HUES64 (cell line): ENCODE results near the gene NADSYN1.
"Not testable (repeated sequence)": the region's sequence is repeated elsewhere in the genome, so short reads cannot be mapped to it uniquely, and the experiment has no call there.

Experiments
- H3K27ac ChIP-seq: 2 replicates; pipeline ENCODE4 v1.7.0; 2013; ENCODE audit warnings: low read depth, low read length, inconsistent platforms
- H3K27me3 ChIP-seq: 2 replicates; pipeline ENCODE4 v1.6.1; 2013; ENCODE audit warnings: mild to moderate bottlenecking, low read length; ENCODE audit not compliant: insufficient read depth
- H3K36me3 ChIP-seq: 2 replicates; pipeline ENCODE4 v1.6.1; 2013; ENCODE audit warnings: mild to moderate bottlenecking, low read length; ENCODE audit not compliant: insufficient read depth
- H3K4me1 ChIP-seq: 2 replicates; pipeline ENCODE4 v1.6.1; 2013; ENCODE audit warnings: mild to moderate bottlenecking, low read length, moderate library complexity; ENCODE audit not compliant: insufficient read depth
- H3K4me3 ChIP-seq: 2 replicates; pipeline ENCODE4 v1.5.1; 2013; ENCODE audit warnings: mild to moderate bottlenecking, low read length, moderate library complexity
- H3K9ac ChIP-seq: 2 replicates; pipeline ENCODE4 v1.6.1; 2013; ENCODE audit warnings: mild to moderate bottlenecking, low read depth, low read length
- H3K9me3 ChIP-seq: 2 replicates; pipeline ENCODE4 v1.6.1; 2013; ENCODE audit warnings: low read depth, low read length; ENCODE audit not compliant: insufficient read depth
- WGBS: fragments of 150-250, 120-280 bp; methylation state at CpG from one replicate; pipeline ENCODE4 v1.1.7; 2013; ENCODE audit warnings: missing lambda C conversion rate; 5-methylcytosine and 5-hydroxymethylcytosine counted together

Gene NADSYN1

DNA sequence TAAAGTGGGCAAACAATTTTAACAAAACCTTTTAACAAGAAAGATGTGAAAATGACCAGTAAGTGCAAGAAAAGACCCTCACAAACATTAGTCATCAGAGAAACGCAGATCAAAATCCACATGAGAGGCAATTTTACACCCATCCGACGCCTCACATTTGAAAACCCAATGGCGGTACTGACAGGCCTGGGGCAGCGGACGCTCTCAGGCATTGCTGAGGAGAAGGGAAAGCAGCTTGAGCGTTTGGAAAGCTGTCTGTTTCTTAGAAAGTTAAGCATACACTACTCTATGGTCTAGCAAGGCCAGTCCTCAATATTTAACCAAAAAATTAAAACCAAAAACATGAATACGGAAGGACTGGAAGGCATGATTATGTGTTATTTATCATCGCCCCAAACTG is 82.8 kb downstream of the NADSYN1 start:
- H3K4me1 ChIP-seq = no peaks in the 10 kb centered on the region
- 92% methylated on average over 9 of the region's 9 CpGs for WGBS

GRCh38 chr11:71537537-71537936 is 84.5 kb downstream of the NADSYN1 start:
- H3K36me3 ChIP-seq = no peaks in the 10 kb centered on the region
- 88% methylated on average over 9 of the region's 9 CpGs for WGBS
- H3K9ac ChIP-seq = no peak overlapping the region
- no peaks in the 10 kb centered on the region for H3K27me3 ChIP-seq
- no peak overlapping the region for H3K27ac ChIP-seq
- no peaks in the 10 kb centered on the region for H3K4me1 ChIP-seq
- no peaks in the 10 kb centered on the region for H3K9me3 ChIP-seq
- no peak overlapping the region for H3K4me3 ChIP-seq

More for the DNA sequence above, 82.8 kb downstream of the NADSYN1 start:
- Histone ChIP-seq H3K4me3 (no peak overlapping the region), H3K36me3 (no peaks in the 10 kb centered on the region), H3K9ac (no peak overlapping the region), H3K27ac (no peak overlapping the region), H3K9me3 (no peaks in the 10 kb centered on the region), H3K27me3 (no peaks in the 10 kb centered on the region)

DNA sequence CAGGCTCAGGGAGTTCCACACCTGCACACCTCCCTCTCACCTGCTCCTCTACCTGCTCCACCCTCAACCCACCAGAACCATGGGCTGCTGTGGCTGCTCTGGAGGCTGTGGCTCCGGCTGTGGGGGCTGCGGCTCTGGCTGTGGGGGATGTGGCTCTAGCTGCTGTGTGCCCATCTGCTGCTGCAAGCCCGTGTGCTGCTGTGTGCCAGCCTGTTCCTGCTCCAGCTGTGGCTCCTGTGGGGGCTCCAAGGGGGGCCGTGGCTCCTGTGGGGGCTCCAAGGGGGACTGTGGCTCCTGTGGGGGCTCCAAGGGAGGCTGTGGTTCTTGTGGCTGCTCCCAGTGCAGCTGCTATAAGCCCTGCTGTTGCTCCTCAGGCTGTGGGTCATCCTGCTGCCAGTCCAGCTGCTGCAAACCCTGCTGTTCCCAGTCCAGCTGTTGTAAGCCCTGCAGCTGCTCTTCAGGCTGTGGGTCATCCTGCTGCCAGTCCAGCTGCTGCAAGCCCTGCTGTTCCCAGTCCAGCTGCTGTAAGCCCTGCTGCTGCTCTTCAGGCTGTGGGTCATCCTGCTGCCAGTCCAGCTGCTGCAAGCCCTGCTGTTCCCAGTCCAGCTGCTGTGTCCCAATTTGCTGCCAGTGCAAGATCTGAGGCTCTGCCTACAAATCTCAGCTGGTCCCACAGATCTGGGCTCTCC is 85.1 kb downstream of the NADSYN1 start, which contains the start of gene KRTAP5-8:
Gene KRTAP5-8 (plus strand): TSS at position 49 of the 689 bp plus-strand sequence. CDS start 31 bp downstream, at position 80.
- not testable (repeated sequence) for H3K4me3 ChIP-seq, H3K4me1 ChIP-seq, H3K9ac ChIP-seq, H3K27me3 ChIP-seq, H3K27ac ChIP-seq, H3K36me3 ChIP-seq, H3K9me3 ChIP-seq
- 92% methylated on average over 4 of the region's 4 CpGs for WGBS

GRCh38 chr11:71538666-71538990 is 85.6 kb downstream of the NADSYN1 start:
- 88% methylated on average over 4 of the region's 4 CpGs for WGBS
- H3K36me3 ChIP-seq = no peaks in the 10 kb centered on the region

GRCh38 chr11:71539017-71539416 is 86.0 kb downstream of the NADSYN1 start:
- Histone ChIP-seq H3K9ac (no peak overlapping the region), H3K4me3 (no peak overlapping the region), H3K27me3 (no peaks in the 10 kb centered on the region; the same call in 1 of the 2 replicates), H3K27ac (no peak overlapping the region), H3K36me3 (no peaks in the 10 kb centered on the region), H3K9me3 (no peaks in the 10 kb centered on the region), H3K4me1 (0 out of 2 replicates have a peak, but pooled peaks cover 3% of the 10 kb centered on the region)
- 93% methylated on average over 11 of the region's 11 CpGs for WGBS

More at GRCh38 chr11:71538666-71538990, 85.6 kb downstream of the NADSYN1 start:
- H3K4me1 ChIP-seq = 0 out of 2 replicates have a peak, but pooled peaks cover under 1% of the 10 kb centered on the region
- H3K27me3 ChIP-seq = no peaks in the 10 kb centered on the region; the same call in 1 of the 2 replicates
- no peaks in the 10 kb centered on the region for H3K9me3 ChIP-seq
- H3K9ac ChIP-seq = no peak overlapping the region
- H3K4me3 ChIP-seq = no peak overlapping the region
- H3K27ac ChIP-seq = no peak overlapping the region

- not testable (repeated sequence) for H3K27ac ChIP-seq, H3K9ac ChIP-seq, H3K9me3 ChIP-seq, H3K36me3 ChIP-seq, H3K4me3 ChIP-seq, H3K27me3 ChIP-seq, H3K4me1 ChIP-seq
- WGBS = 95% methylated on average over 11 of the region's 11 CpGs
Observed at GRCh38 chr11:71539971-71540370, 87.0 kb downstream of the NADSYN1 start.

DNA sequence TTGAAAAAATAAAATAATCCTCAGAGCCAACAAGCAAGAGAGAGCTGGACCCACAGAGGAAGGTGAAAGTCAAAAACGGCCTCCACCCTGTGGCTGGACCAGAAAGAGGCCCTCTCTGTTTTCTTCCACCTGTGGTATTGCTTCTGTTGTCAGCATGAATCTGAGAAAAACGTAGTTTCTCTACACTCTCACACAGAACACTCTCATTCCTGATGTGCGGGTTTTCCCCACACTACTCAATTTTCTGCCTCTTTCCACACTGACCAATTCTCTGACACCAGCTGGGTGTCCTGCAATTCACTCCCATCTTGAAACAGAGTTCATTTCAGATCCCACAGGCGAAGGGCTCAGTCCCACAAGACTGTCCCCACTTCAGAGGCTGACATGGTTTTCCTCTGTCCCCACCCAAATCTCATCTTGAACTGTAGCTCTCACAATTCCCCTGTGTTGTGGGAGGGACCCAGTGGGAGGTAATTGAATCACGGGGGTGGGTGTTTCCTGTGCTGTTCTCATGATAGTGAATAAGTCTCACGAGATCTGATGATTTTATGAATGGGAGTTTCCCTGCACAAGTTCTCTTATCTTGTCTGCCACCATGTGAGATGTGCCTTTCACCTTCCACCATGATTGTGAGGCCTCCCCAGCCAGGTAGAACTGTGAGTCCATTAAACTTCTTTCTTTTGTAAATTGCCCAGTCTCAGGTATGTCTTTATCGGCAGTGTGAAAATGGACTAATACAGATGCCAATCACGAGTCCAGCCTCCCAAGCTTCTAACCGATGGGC is 87.7 kb downstream of the NADSYN1 start:
- H3K4me3 ChIP-seq, H3K27ac ChIP-seq, H3K36me3 ChIP-seq, H3K27me3 ChIP-seq, H3K9ac ChIP-seq, H3K9me3 ChIP-seq, H3K4me1 ChIP-seq: not testable (repeated sequence)
- 92% methylated on average over 9 of the region's 9 CpGs for WGBS

DNA sequence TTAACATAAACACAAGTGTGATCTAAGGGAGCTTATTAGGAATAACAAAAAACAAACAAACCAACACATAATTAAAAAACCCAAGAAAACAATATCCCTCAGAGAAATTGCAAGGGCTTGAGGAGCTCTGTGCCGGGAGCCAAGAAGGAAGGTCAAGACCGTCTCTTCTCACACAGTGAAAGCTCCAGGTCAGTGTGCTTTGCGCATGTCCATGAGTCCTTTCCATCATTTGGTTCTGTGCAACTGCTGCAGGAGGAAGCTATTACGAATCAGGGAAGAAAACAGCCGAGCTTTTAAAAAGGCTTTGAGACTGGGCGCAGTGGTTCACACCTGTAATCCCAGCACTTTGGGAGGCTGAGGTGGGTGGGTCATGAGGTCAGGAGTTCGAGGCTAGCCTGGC is 89.4 kb downstream of the NADSYN1 start:
- Histone ChIP-seq H3K27me3 (no peaks in the 10 kb centered on the region; the same call in 1 of the 2 replicates), H3K4me3 (no peak overlapping the region), H3K4me1 (peaks cover 7% of the 10 kb centered on the region; the same call in 1 of the 2 replicates), H3K27ac (no peak overlapping the region), H3K36me3 (no peaks in the 10 kb centered on the region), H3K9ac (no peak overlapping the region), H3K9me3 (no peaks in the 10 kb centered on the region)
- 90% methylated on average over 7 of the region's 7 CpGs for WGBS

- no peaks in the 10 kb centered on the region; the same call in 1 of the 2 replicates for H3K27me3 ChIP-seq
- H3K9me3 ChIP-seq = no peaks in the 10 kb centered on the region
- no peaks in the 10 kb centered on the region for H3K36me3 ChIP-seq
- H3K4me1 ChIP-seq = peaks cover 7% of the 10 kb centered on the region; the same call in 1 of the 2 replicates
- no peak overlapping the region for H3K9ac ChIP-seq
- H3K27ac ChIP-seq = no peak overlapping the region
- H3K4me3 ChIP-seq = no peak overlapping the region
- WGBS = 87% methylated on average over 15 of the region's 15 CpGs
Observed at GRCh38 chr11:71542879-71543777, 90.1 kb downstream of the NADSYN1 start.

GRCh38 chr11:71543866-71544265 is 90.9 kb downstream of the NADSYN1 start:
- WGBS = 79% methylated on average over 8 of the region's 8 CpGs
- H3K4me1 ChIP-seq = peaks cover 7% of the 10 kb centered on the region; the same call in 1 of the 2 replicates
- no peak overlapping the region for H3K4me3 ChIP-seq
- no peaks in the 10 kb centered on the region for H3K9me3 ChIP-seq
- no peak overlapping the region for H3K27ac ChIP-seq
- H3K9ac ChIP-seq = no peak overlapping the region
- no peaks in the 10 kb centered on the region; the same call in 1 of the 2 replicates for H3K27me3 ChIP-seq
- H3K36me3 ChIP-seq = no peaks in the 10 kb centered on the region
